Gastroesophageal sphincter (tissue), 4 donors: Measurements from ENCODE around the gene ATP11A. TPM values are rescaled to one million over a fixed set of nuclear protein-coding genes. Genes with fewer than 3 reads are reported as not detected.

ENCODE experiments used
- ATAC-seq: fragments of 150-250 bp; one replicate; pipeline ENCODE4 v1.9.1; 2016; ENCODE audit warnings: mild to moderate bottlenecking, moderate library complexity
- H3K27ac ChIP-seq, 4 donors: fragments of 200-600 bp; sonication (generic) in 3 of 4; 1 replicate in 3 of 4; 2 replicates in 1 of 4; pipeline ENCODE4 v1.5.1; 2016 to 2019
- H3K27me3 ChIP-seq: fragments of 200-600 bp; sonication (generic); one replicate; pipeline ENCODE4 v1.5.1; 2019
- H3K36me3 ChIP-seq, 2 donors: fragments of 200-600 bp; sonication (generic); one replicate each; pipeline ENCODE4 v1.5.1; 2019; ENCODE audit warnings: control low read depth in 1 of 2
- H3K4me1 ChIP-seq, 3 donors: fragments of 200-600 bp; sonication (generic); 1 replicate in 2 of 3; 2 replicates in 1 of 3; pipeline ENCODE4 v1.5.1; 2016 to 2019; ENCODE audit warnings: control low read depth in 2 of 3
- H3K4me3 ChIP-seq, 2 donors: fragments of 200-600 bp; sonication (generic); one replicate each; pipeline ENCODE4 v1.5.1; 2019; ENCODE audit warnings: mild to moderate bottlenecking in 1 of 2, moderate library complexity in 1 of 2
- H3K9me3 ChIP-seq, 3 donors: fragments of 200-600 bp; sonication (generic); one replicate each; pipeline ENCODE4 v1.5.1; 2017 to 2019; ENCODE audit warnings: control low read depth in 2 of 3
- EP300 ChIP-seq: sonication (generic); formaldehyde crosslinking; IDR thresholded peaks from one replicate; pipeline ENCODE4 v1.6.1; 2017; ENCODE audit warnings: antibody characterized with exemption, mild to moderate bottlenecking
- POLR2A ChIP-seq, 2 donors: fragments of 450-650 bp; IDR thresholded peaks; one replicate each; pipeline ENCODE4 v1.6.1; 2017; ENCODE audit warnings: antibody characterized with exemption in 2 of 2, mild to moderate bottlenecking in 2 of 2, moderate library complexity in 1 of 2
- POLR2AphosphoS5 ChIP-seq: sonication (generic); formaldehyde crosslinking; IDR thresholded peaks from one replicate; pipeline ENCODE4 v1.6.1; 2017; ENCODE audit warnings: antibody characterized with exemption
- WGBS, 2 donors: methylation state at CpG; one replicate each; pipeline ENCODE4 v1.1.5; 2018; ENCODE audit warnings: low coverage in 1 of 2; 5-methylcytosine and 5-hydroxymethylcytosine counted together
- total RNA-seq, 4 donors: library from RNA; depleted of rRNA; stranded (reverse); fragments of >200 nt; gene quantifications; one replicate each; pipeline ENCODE4 v1.1.0, GENCODE V29; 2016
- TF ChIP-seq, protein P1 (sequence below), 4 experiments: fragments of 200-600 bp in 2 of 4; fragments of 450-650 bp in 2 of 4; sonication (generic) in 1 of 4; IDR thresholded peaks; one replicate each; pipeline ENCODE4 v1.5.1; 2017 to 2019; ENCODE audit warnings: antibody characterized with exemption in 4 of 4, mild to moderate bottlenecking in 2 of 4, moderate library complexity in 2 of 4

ATP11A gene
- total RNA-seq, 4 donors from 2014 or later: 12.9 to 21.7 (median 17.1) TPM

GRCh38 chr13:112686364-112686763, 3.5 kb upstream of the ATP11A start:
- WGBS, 2 donors: 62 to 86% methylated on average over 2 to 5 of the region's 7 CpGs
- ATAC-seq: no peak
- H3K9me3 ChIP-seq: no peaks in the 10 kb centered on the region
- no peaks in the 10 kb centered on the region for H3K36me3 ChIP-seq
- TF ChIP-seq POLR2AphosphoS5: no peak
- TF ChIP-seq, protein P1, sequence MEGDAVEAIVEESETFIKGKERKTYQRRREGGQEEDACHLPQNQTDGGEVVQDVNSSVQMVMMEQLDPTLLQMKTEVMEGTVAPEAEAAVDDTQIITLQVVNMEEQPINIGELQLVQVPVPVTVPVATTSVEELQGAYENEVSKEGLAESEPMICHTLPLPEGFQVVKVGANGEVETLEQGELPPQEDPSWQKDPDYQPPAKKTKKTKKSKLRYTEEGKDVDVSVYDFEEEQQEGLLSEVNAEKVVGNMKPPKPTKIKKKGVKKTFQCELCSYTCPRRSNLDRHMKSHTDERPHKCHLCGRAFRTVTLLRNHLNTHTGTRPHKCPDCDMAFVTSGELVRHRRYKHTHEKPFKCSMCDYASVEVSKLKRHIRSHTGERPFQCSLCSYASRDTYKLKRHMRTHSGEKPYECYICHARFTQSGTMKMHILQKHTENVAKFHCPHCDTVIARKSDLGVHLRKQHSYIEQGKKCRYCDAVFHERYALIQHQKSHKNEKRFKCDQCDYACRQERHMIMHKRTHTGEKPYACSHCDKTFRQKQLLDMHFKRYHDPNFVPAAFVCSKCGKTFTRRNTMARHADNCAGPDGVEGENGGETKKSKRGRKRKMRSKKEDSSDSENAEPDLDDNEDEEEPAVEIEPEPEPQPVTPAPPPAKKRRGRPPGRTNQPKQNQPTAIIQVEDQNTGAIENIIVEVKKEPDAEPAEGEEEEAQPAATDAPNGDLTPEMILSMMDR (IDR thresholded peaks at IDR 0.05): no peak
- no peak for TF ChIP-seq POLR2A (IDR thresholded peaks at IDR 0.05)
- no peak for TF ChIP-seq EP300
- H3K4me3 ChIP-seq: no peak overlapping the region
- H3K27ac ChIP-seq: no peak overlapping the region
- no peaks in the 10 kb centered on the region for H3K27me3 ChIP-seq
- H3K4me1 ChIP-seq: peaks cover 0 to 15% (median 4%) of the 10 kb centered on the region in 3 donors

DNA sequence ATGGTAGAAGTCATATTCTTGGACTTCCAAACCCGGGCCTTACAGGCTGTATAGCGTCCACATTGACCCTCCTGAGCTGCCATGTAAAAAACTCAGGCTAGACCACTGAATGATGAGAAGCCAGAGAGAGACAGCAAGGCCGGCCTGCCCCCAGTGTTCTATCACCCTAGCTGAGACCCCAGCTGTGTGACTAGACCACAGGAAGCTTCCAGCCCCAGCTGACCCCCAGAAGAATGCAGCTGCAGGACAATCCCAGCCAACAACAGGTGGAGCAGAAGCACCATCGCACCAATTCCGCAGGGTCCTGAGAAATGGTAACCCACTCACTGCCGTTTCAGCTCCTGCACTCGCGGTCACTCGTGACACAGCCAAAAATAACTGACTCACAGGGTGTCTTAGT, 2.9 kb upstream of the ATP11A start:
- 93% methylated on average over 2 of the region's 9 CpGs; no CpG with 5 or more reads in 1 of the 2 donors for WGBS, 2 donors

GRCh38 chr13:112687836-112688559, 1.8 kb upstream of the ATP11A start:
- no peaks in the 10 kb centered on the region for H3K9me3 ChIP-seq
- H3K27me3 ChIP-seq: no peaks in the 10 kb centered on the region
- WGBS, 2 donors: 85 to 93% methylated on average over 5 to 8 of the region's 10 CpGs
- peaks cover 0 to 30% (median 12%) of the 10 kb centered on the region in 3 donors for H3K4me1 ChIP-seq
- ATAC-seq: no peak
- TF ChIP-seq, protein P1 (IDR thresholded peaks at IDR 0.05): no peak
- no peak for TF ChIP-seq POLR2A (IDR thresholded peaks at IDR 0.05)
- TF ChIP-seq EP300: no peak
- no peak for TF ChIP-seq POLR2AphosphoS5
- peak overlapping the region in 2 of 4 donors; percentile 93 for H3K27ac ChIP-seq
- no peak overlapping the region for H3K4me3 ChIP-seq
- H3K36me3 ChIP-seq: no peaks in the 10 kb centered on the region

More for the DNA sequence above, 2.9 kb upstream of the ATP11A start:
- H3K36me3 ChIP-seq: no peaks in the 10 kb centered on the region
- no peaks in the 10 kb centered on the region for H3K9me3 ChIP-seq
- H3K4me1 ChIP-seq: peaks cover 0 to 22% (median 10%) of the 10 kb centered on the region in 3 donors
- TF ChIP-seq POLR2AphosphoS5 (no peak), EP300 (no peak), POLR2A (IDR thresholded peaks at IDR 0.05) (no peak)
- TF ChIP-seq, protein P1 (IDR thresholded peaks at IDR 0.05): no peak
- ATAC-seq: no peak
- H3K27me3 ChIP-seq: no peaks in the 10 kb centered on the region
- H3K27ac ChIP-seq: no peak overlapping the region
- H3K4me3 ChIP-seq: no peak overlapping the region

- H3K36me3 ChIP-seq: no peaks in the 10 kb centered on the region
- H3K4me1 ChIP-seq: peaks cover 0 to 38% (median 14%) of the 10 kb centered on the region in 3 donors
- H3K9me3 ChIP-seq: no peaks in the 10 kb centered on the region
- peak overlapping the region; percentile 71 to 97 (median 93) for H3K27ac ChIP-seq
- 53 to 86% methylated on average over 5 to 14 of the region's 15 CpGs for WGBS, 2 donors
- no peak for TF ChIP-seq POLR2A (IDR thresholded peaks at IDR 0.05)
- no peak for TF ChIP-seq EP300
- no peak for TF ChIP-seq POLR2AphosphoS5
- TF ChIP-seq, protein P1 (IDR thresholded peaks at IDR 0.05): no peak
- no peaks in the 10 kb centered on the region for H3K27me3 ChIP-seq
- ATAC-seq: no peak
- peak overlapping the region; percentile 47 to 95 for H3K4me3 ChIP-seq
These were observed 1.1 kb upstream of the ATP11A start for GRCh38 chr13:112688560-112689302.
